Cardiac muscle cell (in vitro differentiated cells and primary cell): ENCODE results near the gene MYO6. TPM values are rescaled to one million over a fixed set of nuclear protein-coding genes. Genes with fewer than 3 reads are reported as not detected.

ENCODE experiments used
- DNase-seq, 2 donors: peaks; one replicate each; pipeline versions ENCODE4 v3.0.0 to v3.0.0-alpha.2; 2010 to 2017; ENCODE audit warnings: low read depth in 1 of 2, low spot score in 1 of 2
- H3K27ac ChIP-seq: fragments of 200-600 bp; sonication (generic); 2 replicates; pipeline ENCODE4 v1.5.1; 2016
- H3K27me3 ChIP-seq: fragments of 200-600 bp; sonication (generic); 2 replicates; pipeline ENCODE4 v1.6.0; 2016; ENCODE audit warnings: control low read depth
- H3K36me3 ChIP-seq: fragments of 200-600 bp; sonication (generic); 2 replicates; pipeline ENCODE4 v1.5.1; 2016; ENCODE audit warnings: control low read depth
- H3K4me1 ChIP-seq: fragments of 200-600 bp; sonication (generic); 2 replicates; pipeline ENCODE4 v1.8.1; 2017; ENCODE audit warnings: low read depth, mild to moderate bottlenecking, mixed run types
- H3K4me3 ChIP-seq: fragments of 200-600 bp; sonication (generic); 2 replicates; pipeline ENCODE4 v1.5.1; 2016; ENCODE audit warnings: mild to moderate bottlenecking
- H3K9me3 ChIP-seq: fragments of 200-600 bp; sonication (generic); 2 replicates; pipeline ENCODE4 v1.5.1; 2017; ENCODE audit warnings: low read depth, mild to moderate bottlenecking, control low read depth
- CTCF ChIP-seq: IDR thresholded peaks from 2 replicates; pipeline ENCODE4 v1.5.1; 2012; ENCODE audit warnings: low read depth, mild to moderate bottlenecking, low read length
- polyA plus RNA-seq: library from polyadenylated mRNA; unstranded; fragments of >200 nt; fragmentation: Nextera tagmentation; extraction: Ambion mirVana; gene quantifications from 2 replicates; pipeline ENCODE4 v1.2.1, GENCODE V29; 2016
- total RNA-seq: library from RNA; depleted of rRNA; stranded (reverse); fragments of >200 nt; gene quantifications from 2 replicates; pipeline ENCODE4 v1.2.3, GENCODE V29; 2016

The MYO6 gene
- total and polyA plus RNA-seq, 2 experiments from 2014 or later: 17.9 to 34.7 TPM

GRCh38 chr6:75830959-75831885 is 82.2 kb downstream of the MYO6 start:
- Histone ChIP-seq H3K36me3 (peaks cover 20% of the 10 kb centered on the region), H3K4me1 (no peaks in the 10 kb centered on the region), H3K27me3 (no peaks in the 10 kb centered on the region), H3K4me3 (no peak overlapping the region), H3K9me3 (no peaks in the 10 kb centered on the region), H3K27ac (no peak overlapping the region)
- TF ChIP-seq CTCF: no peak
- DNase-seq: peak in 1 of 2 donors; percentile 32

- Histone ChIP-seq H3K4me3 (no peak overlapping the region), H3K27ac (no peak overlapping the region), H3K36me3 (peaks cover 20% of the 10 kb centered on the region), H3K27me3 (no peaks in the 10 kb centered on the region), H3K4me1 (no peaks in the 10 kb centered on the region), H3K9me3 (no peaks in the 10 kb centered on the region)
- no peak for TF ChIP-seq CTCF
- no peak for DNase-seq
Observed at GRCh38 chr6:75834447-75834846, 85.4 kb downstream of the MYO6 start.

GRCh38 chr6:75842191-75842590 is 93.2 kb downstream of the MYO6 start:
- Histone ChIP-seq H3K9me3 (no peaks in the 10 kb centered on the region), H3K4me1 (no peaks in the 10 kb centered on the region), H3K4me3 (no peak overlapping the region), H3K27me3 (no peaks in the 10 kb centered on the region), H3K27ac (no peak overlapping the region), H3K36me3 (peaks cover 16% of the 10 kb centered on the region)
- DNase-seq: no peak
- no peak for TF ChIP-seq CTCF

- Histone ChIP-seq H3K27ac (no peak overlapping the region), H3K4me3 (no peak overlapping the region), H3K4me1 (no peaks in the 10 kb centered on the region), H3K36me3 (peaks cover 16% of the 10 kb centered on the region), H3K27me3 (no peaks in the 10 kb centered on the region), H3K9me3 (no peaks in the 10 kb centered on the region)
- TF ChIP-seq CTCF: no peak
- no peak for DNase-seq
Observed at GRCh38 chr6:75842732-75843131, 93.7 kb downstream of the MYO6 start.

GRCh38 chr6:75843396-75843795 is 94.4 kb downstream of the MYO6 start:
- Histone ChIP-seq H3K4me1 (no peaks in the 10 kb centered on the region), H3K27me3 (no peaks in the 10 kb centered on the region), H3K4me3 (no peak overlapping the region), H3K9me3 (no peaks in the 10 kb centered on the region), H3K27ac (no peak overlapping the region), H3K36me3 (peaks cover 16% of the 10 kb centered on the region)
- no peak for TF ChIP-seq CTCF
- DNase-seq: no peak
